Gastroesophageal sphincter (tissue), 4 donors: ENCODE measurements around the gene ZNF25. TPM values are rescaled to one million over a fixed set of nuclear protein-coding genes. Genes with fewer than 3 reads are reported as not detected.

Experiments used
- ATAC-seq: fragments of 150-250 bp; one replicate; pipeline ENCODE4 v1.9.1; 2016; ENCODE audit warnings: mild to moderate bottlenecking, moderate library complexity
- H3K27ac ChIP-seq, 4 donors: fragments of 200-600 bp; sonication (generic) in 3 of 4; 1 replicate in 3 of 4; 2 replicates in 1 of 4; pipeline ENCODE4 v1.5.1; 2016 to 2019
- H3K27me3 ChIP-seq: fragments of 200-600 bp; sonication (generic); one replicate; pipeline ENCODE4 v1.5.1; 2019
- H3K36me3 ChIP-seq, 2 donors: fragments of 200-600 bp; sonication (generic); one replicate each; pipeline ENCODE4 v1.5.1; 2019; ENCODE audit warnings: control low read depth in 1 of 2
- H3K4me1 ChIP-seq, 3 donors: fragments of 200-600 bp; sonication (generic); 1 replicate in 2 of 3; 2 replicates in 1 of 3; pipeline ENCODE4 v1.5.1; 2016 to 2019; ENCODE audit warnings: control low read depth in 2 of 3
- H3K4me3 ChIP-seq, 2 donors: fragments of 200-600 bp; sonication (generic); one replicate each; pipeline ENCODE4 v1.5.1; 2019; ENCODE audit warnings: mild to moderate bottlenecking in 1 of 2, moderate library complexity in 1 of 2
- H3K9me3 ChIP-seq, 3 donors: fragments of 200-600 bp; sonication (generic); one replicate each; pipeline ENCODE4 v1.5.1; 2017 to 2019; ENCODE audit warnings: control low read depth in 2 of 3
- EP300 ChIP-seq: sonication (generic); formaldehyde crosslinking; IDR thresholded peaks from one replicate; pipeline ENCODE4 v1.6.1; 2017; ENCODE audit warnings: antibody characterized with exemption, mild to moderate bottlenecking
- POLR2A ChIP-seq, 2 donors: fragments of 450-650 bp; IDR thresholded peaks; one replicate each; pipeline ENCODE4 v1.6.1; 2017; ENCODE audit warnings: antibody characterized with exemption in 2 of 2, mild to moderate bottlenecking in 2 of 2, moderate library complexity in 1 of 2
- POLR2AphosphoS5 ChIP-seq: sonication (generic); formaldehyde crosslinking; IDR thresholded peaks from one replicate; pipeline ENCODE4 v1.6.1; 2017; ENCODE audit warnings: antibody characterized with exemption
- WGBS, 2 donors: methylation state at CpG; one replicate each; pipeline ENCODE4 v1.1.5; 2018; ENCODE audit warnings: low coverage in 1 of 2; 5-methylcytosine and 5-hydroxymethylcytosine counted together
- total RNA-seq, 4 donors: library from RNA; depleted of rRNA; stranded (reverse); fragments of >200 nt; gene quantifications; one replicate each; pipeline ENCODE4 v1.1.0, GENCODE V29; 2016
- TF ChIP-seq, protein P1 (sequence below), 4 experiments: fragments of 200-600 bp in 2 of 4; fragments of 450-650 bp in 2 of 4; sonication (generic) in 1 of 4; IDR thresholded peaks; one replicate each; pipeline ENCODE4 v1.5.1; 2017 to 2019; ENCODE audit warnings: antibody characterized with exemption in 4 of 4, mild to moderate bottlenecking in 2 of 4, moderate library complexity in 2 of 4

Gene ZNF25
- total RNA-seq, 4 donors from 2014 or later, result 17.3 to 36.1 (median 23.7) TPM

GRCh38 chr10:37965006-37965405 is 11.4 kb downstream of the ZNF25 start:
- Histone ChIP-seq H3K4me1 (no peaks in the 10 kb centered on the region), H3K36me3 (peaks cover 0 to 66% of the 10 kb centered on the region in 2 donors), H3K27ac (no peak overlapping the region), H3K9me3 (peaks cover 0 to 9% (median 2%) of the 10 kb centered on the region in 3 donors), H3K4me3 (no peak overlapping the region), H3K27me3 (no peaks in the 10 kb centered on the region)
- TF ChIP-seq POLR2AphosphoS5 (no peak), EP300 (no peak), POLR2A (IDR thresholded peaks at IDR 0.05) (no peak)
- TF ChIP-seq, protein P1, sequence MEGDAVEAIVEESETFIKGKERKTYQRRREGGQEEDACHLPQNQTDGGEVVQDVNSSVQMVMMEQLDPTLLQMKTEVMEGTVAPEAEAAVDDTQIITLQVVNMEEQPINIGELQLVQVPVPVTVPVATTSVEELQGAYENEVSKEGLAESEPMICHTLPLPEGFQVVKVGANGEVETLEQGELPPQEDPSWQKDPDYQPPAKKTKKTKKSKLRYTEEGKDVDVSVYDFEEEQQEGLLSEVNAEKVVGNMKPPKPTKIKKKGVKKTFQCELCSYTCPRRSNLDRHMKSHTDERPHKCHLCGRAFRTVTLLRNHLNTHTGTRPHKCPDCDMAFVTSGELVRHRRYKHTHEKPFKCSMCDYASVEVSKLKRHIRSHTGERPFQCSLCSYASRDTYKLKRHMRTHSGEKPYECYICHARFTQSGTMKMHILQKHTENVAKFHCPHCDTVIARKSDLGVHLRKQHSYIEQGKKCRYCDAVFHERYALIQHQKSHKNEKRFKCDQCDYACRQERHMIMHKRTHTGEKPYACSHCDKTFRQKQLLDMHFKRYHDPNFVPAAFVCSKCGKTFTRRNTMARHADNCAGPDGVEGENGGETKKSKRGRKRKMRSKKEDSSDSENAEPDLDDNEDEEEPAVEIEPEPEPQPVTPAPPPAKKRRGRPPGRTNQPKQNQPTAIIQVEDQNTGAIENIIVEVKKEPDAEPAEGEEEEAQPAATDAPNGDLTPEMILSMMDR (IDR thresholded peaks at IDR 0.05), result no peak
- ATAC-seq, result no peak

DNA sequence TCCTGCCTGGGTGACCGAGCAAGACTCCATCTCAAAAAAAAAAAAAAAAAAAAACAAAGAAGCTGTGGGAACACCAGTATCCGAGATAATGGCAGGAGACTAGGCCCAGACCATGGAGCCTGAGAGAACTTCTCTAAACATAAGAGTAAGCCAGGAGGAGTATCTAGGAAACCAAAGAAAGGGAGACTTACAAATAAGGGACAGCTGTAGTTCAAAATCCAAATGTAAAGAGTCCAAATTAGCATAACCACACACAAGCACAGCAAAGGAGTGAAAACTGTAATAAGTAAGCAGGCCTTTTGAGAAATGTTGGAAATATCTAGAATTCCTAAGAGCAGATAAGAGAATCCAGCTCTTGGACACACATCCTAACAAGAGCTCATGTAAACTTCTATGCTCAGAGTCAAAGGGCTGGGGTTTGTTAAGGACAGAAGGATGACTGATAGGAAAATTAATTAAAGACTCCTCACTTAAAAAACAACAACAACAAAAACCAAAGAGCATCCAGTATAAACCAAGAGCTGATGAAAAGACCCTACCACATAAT is 15.8 kb downstream of the ZNF25 start:
- no peak for TF ChIP-seq POLR2AphosphoS5
- TF ChIP-seq, protein P1 (IDR thresholded peaks at IDR 0.05), result no peak
- TF ChIP-seq POLR2A (IDR thresholded peaks at IDR 0.05), result no peak
- TF ChIP-seq EP300, result no peak
- Histone ChIP-seq H3K4me1 (no peaks in the 10 kb centered on the region), H3K27ac (no peak overlapping the region), H3K36me3 (peaks cover 0 to 68% of the 10 kb centered on the region in 2 donors), H3K9me3 (peaks cover 0 to 9% (median 2%) of the 10 kb centered on the region in 3 donors), H3K27me3 (no peaks in the 10 kb centered on the region), H3K4me3 (no peak overlapping the region)
- ATAC-seq, result no peak
- 78% methylated on average over 1 of the region's 2 CpGs; no CpG with 5 or more reads in 1 of the 2 donors for WGBS, 2 donors

DNA sequence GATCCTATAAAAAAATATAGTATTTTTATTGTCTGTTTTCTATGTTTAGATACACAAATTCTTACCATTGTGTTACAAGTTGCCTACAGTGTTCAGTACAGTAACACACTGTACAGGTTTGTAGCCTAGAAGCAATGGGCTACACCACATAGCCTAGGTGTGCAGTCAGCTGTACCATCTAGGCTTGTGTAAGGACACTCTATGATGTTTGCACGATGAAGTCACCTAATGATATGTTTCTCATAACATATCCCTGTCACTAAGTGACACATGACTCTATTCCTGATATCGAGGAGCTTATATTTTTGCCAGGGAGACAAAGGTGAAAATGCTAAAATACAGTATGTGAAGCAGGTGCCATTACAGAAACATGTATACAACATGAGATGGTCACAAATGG is 18.6 kb downstream of the ZNF25 start:
- 77 to 95% methylated on average over 2 of the region's 2 CpGs for WGBS, 2 donors
- no peak for TF ChIP-seq POLR2AphosphoS5
- TF ChIP-seq, protein P1 (IDR thresholded peaks at IDR 0.05), result no peak
- no peak for TF ChIP-seq POLR2A (IDR thresholded peaks at IDR 0.05)
- no peak for TF ChIP-seq EP300
- no peaks in the 10 kb centered on the region for H3K4me1 ChIP-seq
- H3K27me3 ChIP-seq, result no peaks in the 10 kb centered on the region
- no peak overlapping the region for H3K27ac ChIP-seq
- no peak for ATAC-seq
- no peak overlapping the region for H3K4me3 ChIP-seq
- peaks cover 12 to 73% of the 10 kb centered on the region in 2 donors for H3K36me3 ChIP-seq
- H3K9me3 ChIP-seq, result no peaks in the 10 kb centered on the region

- Histone ChIP-seq H3K36me3 (peaks cover 12 to 100% of the 10 kb centered on the region in 2 donors), H3K27ac (no peak overlapping the region)
- 78 to 98% methylated on average over 1 to 3 of the region's 3 CpGs for WGBS, 2 donors
These were observed 23.5 kb downstream of the ZNF25 start for GRCh38 chr10:37952926-37953325.

More at GRCh38 chr10:37952926-37953325, 23.5 kb downstream of the ZNF25 start:
- Histone ChIP-seq H3K4me1 (no peaks in the 10 kb centered on the region), H3K9me3 (peaks cover 0 to 6% (median 0%) of the 10 kb centered on the region in 3 donors), H3K27me3 (no peaks in the 10 kb centered on the region), H3K4me3 (no peak overlapping the region)
- ATAC-seq, result no peak
- TF ChIP-seq, protein P1 (IDR thresholded peaks at IDR 0.05), result no peak
- TF ChIP-seq POLR2A (IDR thresholded peaks at IDR 0.05) (no peak), EP300 (no peak), POLR2AphosphoS5 (no peak)
